Brain microvascular endothelial cell (primary cell): ENCODE data around the gene TMX4.

Experiments used
- DNase-seq: peaks from one replicate; pipeline ENCODE4 v3.0.0-alpha.2; 2020
- H3K27ac ChIP-seq: fragments of 250-450 bp; sonication (Bioruptor Pico); 2 replicates; pipeline ENCODE4 v1.5.1; 2020; ENCODE audit warnings: mild to moderate bottlenecking, moderate library complexity
- H3K27me3 ChIP-seq: fragments of 250-450 bp; sonication (Bioruptor Pico); replicated peaks from 2 replicates; pipeline ENCODE4 v1.5.1; 2020; ENCODE audit warnings: mild to moderate bottlenecking
- H3K36me3 ChIP-seq: fragments of 250-450 bp; sonication (Bioruptor Pico); replicated peaks from 2 replicates; pipeline ENCODE4 v1.5.1; 2020; ENCODE audit warnings: mild to moderate bottlenecking
- H3K4me3 ChIP-seq: 2 replicates; pipeline ENCODE4 v1.5.1; 2011; ENCODE audit warnings: low read depth, mild to moderate bottlenecking, control low read depth, low read length, moderate library complexity
- CTCF ChIP-seq: IDR thresholded peaks from 2 replicates; pipeline ENCODE4 v1.5.1; 2011; ENCODE audit warnings: low read depth, mild to moderate bottlenecking, moderate library complexity, low read length, control low read depth, inconsistent platforms; ENCODE audit errors: missing control alignments
- in situ Hi-C: cut with HindIII; loops from 2 replicates; pipeline ENCODE4 v1.10.0; 2017; ENCODE audit warnings: low sequenced_read_pairs, low pct_ligation_motif_present

TMX4 gene

GRCh38 chr20:8021541-8022269 is 2.1 kb upstream of the TMX4 start:
- no peak for DNase-seq
- Histone ChIP-seq H3K36me3 (no peaks in the 10 kb centered on the region), H3K27me3 (no peaks in the 10 kb centered on the region), H3K4me3 (no peak overlapping the region), H3K27ac (no peak overlapping the region)
- in situ Hi-C loops: no loop called here
- no peak for TF ChIP-seq CTCF

GRCh38 chr20:8020314-8021079 is 936 bp upstream of the TMX4 start:
- no peak for TF ChIP-seq CTCF
- Histone ChIP-seq H3K36me3 (no peaks in the 10 kb centered on the region), H3K27me3 (no peaks in the 10 kb centered on the region), H3K4me3 (no peak overlapping the region), H3K27ac (no peak overlapping the region)
- in situ Hi-C loops: no loop called here
- no peak for DNase-seq

GRCh38 chr20:8019998-8020247 is 362 bp upstream of the TMX4 start:
- Histone ChIP-seq H3K4me3 (peak overlapping the region; percentile 70), H3K27me3 (no peaks in the 10 kb centered on the region), H3K36me3 (no peaks in the 10 kb centered on the region), H3K27ac (no peak overlapping the region)
- no peak for DNase-seq
- TF ChIP-seq CTCF: no peak
- in situ Hi-C loops: no loop called here

- peak; percentile 5 for DNase-seq
- no peak for TF ChIP-seq CTCF
- in situ Hi-C loops: no loop called here
Observed at GRCh38 chr20:8018958-8019245, 659 bp downstream of the TMX4 start.

GRCh38 chr20:8012724-8013123 is 6.8 kb downstream of the TMX4 start:
- in situ Hi-C loops: no loop called here
- Histone ChIP-seq H3K4me3 (no peak overlapping the region), H3K27ac (no peak overlapping the region), H3K27me3 (no peaks in the 10 kb centered on the region), H3K36me3 (no peaks in the 10 kb centered on the region)
- no peak for DNase-seq
- TF ChIP-seq CTCF: no peak

More at GRCh38 chr20:8018958-8019245, 659 bp downstream of the TMX4 start:
- Histone ChIP-seq H3K4me3 (peak overlapping the region; percentile 70), H3K36me3 (no peaks in the 10 kb centered on the region), H3K27me3 (no peaks in the 10 kb centered on the region), H3K27ac (peak overlapping the region; percentile 76)

GRCh38 chr20:8008733-8009132 is 10.8 kb downstream of the TMX4 start:
- TF ChIP-seq CTCF: no peak
- no peak overlapping the region for H3K27ac ChIP-seq
- H3K36me3 ChIP-seq: no peaks in the 10 kb centered on the region
- no peak overlapping the region for H3K4me3 ChIP-seq
- no peaks in the 10 kb centered on the region for H3K27me3 ChIP-seq
- in situ Hi-C loops: no loop called here
- no peak for DNase-seq
